HK-2 (cell line): ENCODE results near the gene LMAN2.
"Not testable (repeated sequence)": the region's sequence is repeated elsewhere in the genome, so short reads cannot be mapped to it uniquely, and the experiment has no call there.

Source experiments
- DNase-seq: peaks from one replicate; pipeline ENCODE4 v3.0.0-alpha.2; 2018; ENCODE audit not compliant: unreplicated experiment

Gene LMAN2

GRCh38 chr5:177349362-177349647, 2.2 kb downstream of the LMAN2 start:
- no peak for DNase-seq

GRCh38 chr5:177347699-177348098, 3.8 kb downstream of the LMAN2 start:
- DNase-seq = no peak

- no peak for DNase-seq
Measured at GRCh38 chr5:177346820-177347219, 4.6 kb downstream of the LMAN2 start.

DNA sequence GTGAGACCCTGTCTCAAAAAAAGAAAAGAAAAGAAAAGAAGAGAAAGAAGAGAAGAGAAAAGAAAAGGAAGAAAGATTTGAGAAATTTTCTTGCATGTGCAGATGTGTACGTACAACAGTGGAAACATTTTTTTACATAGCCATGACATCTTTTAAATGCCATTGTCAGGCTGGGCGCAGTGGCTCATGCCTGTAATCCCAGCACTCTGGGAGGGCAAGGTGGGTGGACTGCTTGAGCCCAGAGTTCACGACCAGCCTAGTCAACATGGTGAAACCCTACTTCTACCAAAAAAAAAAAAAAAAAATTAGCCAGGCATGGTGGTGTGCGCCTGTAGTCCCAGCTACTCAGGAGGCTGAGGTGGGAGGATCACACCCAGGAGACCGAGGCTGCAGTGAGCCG, 6.6 kb downstream of the LMAN2 start:
- no peak for DNase-seq

- DNase-seq = no peak
Measured at GRCh38 chr5:177343777-177344176, 7.7 kb downstream of the LMAN2 start.

DNA sequence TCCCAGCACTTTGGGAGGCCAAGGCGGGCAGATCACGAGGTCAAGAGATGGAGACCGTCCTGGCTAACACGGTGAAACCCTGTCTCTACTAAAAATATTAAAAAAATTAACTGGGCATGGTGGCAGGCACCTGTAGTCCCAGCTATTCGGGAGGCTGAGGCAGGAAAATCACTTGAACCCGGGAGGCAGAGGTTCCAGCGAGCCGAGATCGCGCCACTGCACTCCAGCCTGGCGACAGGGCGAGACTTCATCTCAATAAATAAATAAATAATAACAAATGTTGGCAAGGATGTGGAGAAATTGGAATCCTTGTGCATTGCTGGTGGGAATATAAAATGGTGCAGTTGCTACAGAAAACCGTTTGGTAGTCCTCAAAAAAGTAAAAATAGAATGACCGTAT, 8.5 kb downstream of the LMAN2 start:
- not testable (repeated sequence) for DNase-seq

DNA sequence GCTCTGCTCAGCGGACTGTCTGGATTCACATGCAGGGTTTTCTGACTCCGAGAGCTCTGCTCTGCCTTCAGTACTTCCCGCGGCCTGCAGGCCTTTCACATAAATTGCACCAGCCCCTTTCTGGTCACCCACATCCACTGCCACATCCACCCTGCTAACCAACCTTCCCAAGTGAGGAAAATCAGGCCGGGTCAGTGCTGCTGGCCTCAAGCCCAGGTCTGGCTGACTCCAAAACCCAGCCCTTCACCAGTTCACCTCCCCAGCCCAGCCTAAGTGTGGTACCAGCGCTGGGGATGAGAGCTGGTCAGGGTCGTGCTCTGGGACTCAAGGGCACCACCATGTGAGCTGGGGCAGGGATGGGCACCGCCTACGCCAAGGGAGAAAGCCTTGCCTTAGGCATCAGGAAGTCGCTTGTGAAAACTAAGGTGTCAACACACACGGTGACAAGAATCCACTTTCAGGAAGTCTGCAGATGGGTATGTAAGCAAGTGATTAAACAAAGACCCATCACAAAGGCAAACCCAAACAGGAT, 12.3 kb downstream of the LMAN2 start:
- DNase-seq = no peak

GRCh38 chr5:177338251-177339106, 13.0 kb downstream of the LMAN2 start:
- no peak for DNase-seq

DNA sequence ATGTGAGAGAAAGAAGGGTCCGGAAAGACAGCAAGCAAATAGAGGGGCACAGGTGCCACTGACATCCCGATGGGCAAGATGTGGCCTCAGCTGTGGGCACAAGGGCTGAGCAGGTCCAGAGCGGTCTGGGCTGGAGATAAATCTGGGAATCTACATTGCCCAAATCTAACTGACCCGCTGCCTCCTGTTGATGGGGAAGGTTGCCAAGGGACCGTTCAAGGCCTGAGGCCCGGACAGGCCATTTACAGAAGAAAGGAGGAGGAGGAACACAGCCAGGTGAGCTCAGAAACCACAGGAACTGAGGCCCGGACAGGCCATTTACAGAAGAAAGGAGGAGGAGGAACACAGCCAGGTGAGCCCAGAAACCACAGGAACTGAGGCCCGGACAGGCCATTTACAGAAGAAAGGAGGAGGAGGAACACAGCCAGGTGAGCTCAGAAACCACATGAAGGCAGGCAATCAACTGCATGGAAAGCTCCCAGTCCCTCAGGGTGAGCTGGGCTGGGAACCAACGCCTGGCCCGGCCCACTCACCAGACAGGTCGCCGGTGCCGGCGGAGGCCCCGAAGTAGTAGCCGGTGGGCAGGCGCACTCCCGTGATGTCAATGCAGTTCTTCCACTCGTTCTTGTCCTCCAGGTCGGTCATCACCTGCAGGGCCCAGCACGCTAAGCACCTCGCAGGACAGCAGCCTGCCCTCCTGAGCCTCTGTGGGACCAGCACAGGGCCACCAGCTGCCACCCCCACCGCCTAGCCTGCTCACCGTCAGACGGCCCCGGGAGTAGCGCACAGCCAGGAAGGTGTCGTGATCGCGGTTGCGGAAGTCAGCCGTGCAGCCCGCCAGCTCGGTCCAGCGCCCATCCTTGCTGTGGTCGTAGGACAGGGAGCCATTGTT, 14.6 kb downstream of the LMAN2 start:
- DNase-seq = no peak

DNA sequence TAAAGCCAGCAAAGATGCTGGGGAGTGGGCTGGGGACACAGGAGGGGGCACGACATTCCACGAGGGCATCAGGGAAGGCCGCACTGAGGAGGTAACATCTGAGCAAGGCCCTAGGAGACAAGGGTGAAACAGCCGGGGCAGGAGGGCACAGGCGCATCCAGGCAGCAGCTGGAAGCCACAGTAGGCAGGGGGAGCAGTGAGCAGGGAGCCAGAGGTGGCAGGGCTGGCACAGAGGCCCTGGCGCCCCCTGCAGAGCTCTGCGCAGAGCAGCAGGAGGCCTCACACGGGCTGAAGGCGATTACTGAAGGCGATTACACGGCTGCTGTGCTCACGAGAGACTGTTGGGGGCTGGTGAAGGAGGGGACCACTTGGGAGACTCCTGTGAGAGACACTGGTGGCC, 15.4 kb downstream of the LMAN2 start:
- peak; percentile 40 for DNase-seq

DNA sequence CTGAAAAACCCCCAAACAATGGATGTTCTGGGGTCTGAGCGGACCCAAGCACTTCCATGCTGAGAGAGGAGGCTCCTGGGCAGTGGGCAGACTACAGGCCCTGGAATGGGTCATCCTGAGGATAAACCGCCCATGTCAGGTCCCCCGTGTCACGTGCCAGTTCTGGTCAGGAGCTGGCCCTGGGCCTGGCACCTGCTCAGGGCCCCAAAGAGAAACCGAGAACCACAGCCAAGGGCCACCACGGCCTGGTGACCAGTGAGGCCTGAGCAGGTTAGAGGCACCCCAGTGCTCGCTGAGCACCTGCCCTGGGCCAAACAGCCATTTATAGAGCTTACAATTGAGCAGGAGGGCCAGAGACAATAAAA, 15.8 kb downstream of the LMAN2 start:
- no peak for DNase-seq

- no peak for DNase-seq
Measured at GRCh38 chr5:177334781-177335700, 16.4 kb downstream of the LMAN2 start.

DNA sequence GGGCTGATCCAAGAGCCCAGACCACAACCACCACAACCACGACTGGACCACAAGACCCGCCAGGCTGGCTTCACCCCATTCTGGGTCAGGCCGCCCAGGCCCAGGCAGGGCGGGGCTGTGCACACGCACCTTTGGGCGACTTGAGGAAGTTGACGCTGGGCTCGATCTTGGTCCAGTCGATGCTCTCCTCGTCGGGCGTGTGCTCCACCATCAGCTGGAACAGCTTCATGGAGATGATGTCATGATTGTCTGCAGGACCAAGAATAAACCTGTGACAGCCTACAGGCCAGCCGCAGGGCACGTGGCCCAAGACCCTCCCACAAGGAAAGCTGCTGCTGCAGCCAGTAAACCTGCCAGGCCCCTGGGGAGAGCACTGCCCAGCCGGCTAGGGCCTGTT, 17.3 kb downstream of the LMAN2 start:
- no peak for DNase-seq

- DNase-seq = no peak
Measured at GRCh38 chr5:177333420-177334154, 17.9 kb downstream of the LMAN2 start.

- DNase-seq = no peak
Measured at GRCh38 chr5:177332896-177333260, 18.6 kb downstream of the LMAN2 start.

DNA sequence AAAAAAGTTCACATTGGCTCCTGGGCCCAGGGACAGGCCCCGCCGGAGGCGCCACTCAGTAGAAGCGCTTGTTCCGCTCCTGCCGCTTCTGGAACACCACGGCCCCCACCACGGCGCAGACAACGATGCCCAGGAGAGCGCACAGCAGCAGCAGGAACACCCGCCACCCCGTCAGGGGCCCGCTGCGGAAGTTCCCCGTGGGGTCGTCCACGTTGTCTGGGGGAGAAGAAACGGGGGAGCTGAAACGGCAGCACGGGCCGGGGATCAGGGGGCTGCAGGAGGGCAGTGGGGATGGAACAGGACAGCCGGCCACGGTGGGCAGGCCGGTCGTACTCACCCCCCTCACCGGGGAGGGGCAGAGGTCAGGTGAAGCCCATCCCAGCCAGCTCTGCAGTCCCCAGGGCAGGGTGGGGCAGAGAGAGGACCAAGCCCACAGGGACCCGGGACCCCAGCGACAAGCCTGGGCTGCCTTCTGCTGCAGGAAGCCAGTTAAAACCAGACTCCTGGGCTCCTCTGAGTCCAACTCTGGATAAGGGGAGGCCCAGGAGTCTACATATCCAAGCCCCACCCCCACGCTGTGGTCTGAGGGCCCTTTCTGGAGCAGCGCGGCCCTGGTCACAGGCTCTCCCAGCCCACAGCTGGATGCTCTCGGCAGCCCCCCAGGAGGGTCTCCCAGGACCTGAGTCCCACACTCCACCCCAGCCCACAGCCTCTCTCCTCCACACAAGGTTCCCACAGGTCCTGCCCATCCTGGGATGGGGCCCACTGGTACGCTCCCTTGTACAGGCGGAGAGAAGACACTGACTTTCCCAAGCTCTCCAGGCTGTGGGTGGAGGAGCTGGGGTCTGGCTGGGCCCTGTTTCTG, 19.2 kb downstream of the LMAN2 start:
- DNase-seq = no peak

- no peak for DNase-seq
Measured at GRCh38 chr5:177330991-177331842, 20.3 kb downstream of the LMAN2 start.

- no peak for DNase-seq
Measured at GRCh38 chr5:177329883-177330282, 21.6 kb downstream of the LMAN2 start.

GRCh38 chr5:177328545-177329231, 22.8 kb downstream of the LMAN2 start:
- DNase-seq = no peak
